Measurements from ENCODE around the gene WBP2. TPM values are rescaled to one million over a fixed set of nuclear protein-coding genes. Genes with fewer than 3 reads are reported as not detected.

WBP2 gene
- total and polyA plus RNA-seq, 9 of the 15 experiments (the other 6 are each of a cell fraction or from before 2014, with no cell fraction given): 2.2 to 74.3 (median 20.0) TPM

DNA sequence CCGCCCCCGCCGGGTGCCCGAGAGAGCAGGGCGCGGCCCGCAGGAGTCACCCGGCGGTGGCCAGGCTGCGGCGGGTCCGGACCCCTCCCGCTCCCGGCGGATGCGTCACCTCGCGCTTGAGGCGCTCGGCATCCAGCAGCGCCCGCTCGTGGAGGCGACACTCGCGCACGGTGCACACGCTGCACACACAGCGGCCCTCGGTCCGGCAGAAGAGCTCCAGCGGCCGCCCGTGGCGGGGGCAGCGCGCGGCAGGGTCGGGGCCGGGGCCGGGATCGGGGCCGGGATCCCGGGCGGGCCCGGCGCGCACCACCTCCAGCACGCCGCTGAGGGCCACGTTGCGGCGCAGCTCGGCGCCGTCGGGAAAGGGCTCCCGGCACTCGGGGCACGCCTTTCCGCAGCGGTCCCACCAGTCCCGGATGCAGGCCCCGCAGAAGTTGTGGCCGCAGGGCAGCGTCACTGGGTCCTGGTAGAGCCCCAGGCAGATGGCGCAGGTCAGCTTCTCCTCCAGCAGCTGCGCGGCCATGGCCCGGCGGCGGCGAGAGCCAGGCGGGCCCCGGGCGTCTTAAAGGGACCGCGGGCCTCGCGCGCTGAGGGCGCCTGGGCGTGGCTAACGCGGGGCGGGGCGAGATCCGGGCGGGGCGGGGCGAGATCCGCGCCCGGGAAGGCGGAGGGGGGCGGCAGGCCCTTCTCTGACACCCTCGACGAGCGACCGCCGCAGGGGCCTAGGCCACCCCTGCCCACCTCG lies 41.5 kb upstream of the WBP2 start, which contains the start of gene TRIM65 (continued):
- TF ChIP-seq, protein P1, sequence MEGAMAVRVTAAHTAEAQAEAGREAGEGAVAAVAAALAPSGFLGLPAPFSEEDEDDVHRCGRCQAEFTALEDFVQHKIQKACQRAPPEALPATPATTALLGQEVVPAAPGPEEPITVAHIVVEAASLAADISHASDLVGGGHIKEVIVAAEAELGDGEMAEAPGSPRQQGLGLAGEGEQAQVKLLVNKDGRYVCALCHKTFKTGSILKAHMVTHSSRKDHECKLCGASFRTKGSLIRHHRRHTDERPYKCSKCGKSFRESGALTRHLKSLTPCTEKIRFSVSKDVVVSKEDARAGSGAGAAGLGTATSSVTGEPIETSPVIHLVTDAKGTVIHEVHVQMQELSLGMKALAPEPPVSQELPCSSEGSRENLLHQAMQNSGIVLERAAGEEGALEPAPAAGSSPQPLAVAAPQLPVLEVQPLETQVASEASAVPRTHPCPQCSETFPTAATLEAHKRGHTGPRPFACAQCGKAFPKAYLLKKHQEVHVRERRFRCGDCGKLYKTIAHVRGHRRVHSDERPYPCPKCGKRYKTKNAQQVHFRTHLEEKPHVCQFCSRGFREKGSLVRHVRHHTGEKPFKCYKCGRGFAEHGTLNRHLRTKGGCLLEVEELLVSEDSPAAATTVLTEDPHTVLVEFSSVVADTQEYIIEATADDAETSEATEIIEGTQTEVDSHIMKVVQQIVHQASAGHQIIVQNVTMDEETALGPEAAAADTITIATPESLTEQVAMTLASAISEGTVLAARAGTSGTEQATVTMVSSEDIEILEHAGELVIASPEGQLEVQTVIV (CRISPR knock-in tag; IDR thresholded peaks at IDR 0.05; ENCODE audit: borderline replicate concordance): peak; percentile 46; the same call in 1 of the 2 replicates
- TF ChIP-seq, protein P2, sequence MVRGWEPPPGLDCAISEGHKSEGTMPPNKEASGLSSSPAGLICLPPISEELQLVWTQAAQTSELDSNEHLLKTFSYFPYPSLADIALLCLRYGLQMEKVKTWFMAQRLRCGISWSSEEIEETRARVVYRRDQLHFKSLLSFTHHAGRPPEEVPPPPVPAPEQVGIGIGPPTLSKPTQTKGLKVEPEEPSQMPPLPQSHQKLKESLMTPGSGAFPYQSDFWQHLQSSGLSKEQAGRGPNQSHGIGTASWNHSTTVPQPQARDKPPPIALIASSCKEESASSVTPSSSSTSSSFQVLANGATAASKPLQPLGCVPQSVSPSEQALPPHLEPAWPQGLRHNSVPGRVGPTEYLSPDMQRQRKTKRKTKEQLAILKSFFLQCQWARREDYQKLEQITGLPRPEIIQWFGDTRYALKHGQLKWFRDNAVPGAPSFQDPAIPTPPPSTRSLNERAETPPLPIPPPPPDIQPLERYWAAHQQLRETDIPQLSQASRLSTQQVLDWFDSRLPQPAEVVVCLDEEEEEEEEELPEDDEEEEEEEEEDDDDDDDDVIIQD (CRISPR knock-in tag; IDR thresholded peaks at IDR 0.05): no peak
- TF ChIP-seq PHF8 (IDR thresholded peaks at IDR 0.05; ENCODE audit: borderline replicate concordance, low read length) (peak; percentile 80; the same call in 1 of the 2 replicates), CXXC5 (CRISPR knock-in tag; IDR thresholded peaks at IDR 0.05) (peak; percentile 90), ZNF785 (CRISPR knock-in tag; IDR thresholded peaks at IDR 0.05) (no peak), TARDBP (IDR thresholded peaks at IDR 0.05) (0 out of 2 replicates have a peak, but pooled peaks have one; percentile 63), NCOA1 (IDR thresholded peaks at IDR 0.05; ENCODE audit: low read depth) (no peak), ZNF253 (CRISPR knock-in tag; conservative IDR thresholded peaks at IDR 0.05) (no peak)
- TF ChIP-seq, protein P3, sequence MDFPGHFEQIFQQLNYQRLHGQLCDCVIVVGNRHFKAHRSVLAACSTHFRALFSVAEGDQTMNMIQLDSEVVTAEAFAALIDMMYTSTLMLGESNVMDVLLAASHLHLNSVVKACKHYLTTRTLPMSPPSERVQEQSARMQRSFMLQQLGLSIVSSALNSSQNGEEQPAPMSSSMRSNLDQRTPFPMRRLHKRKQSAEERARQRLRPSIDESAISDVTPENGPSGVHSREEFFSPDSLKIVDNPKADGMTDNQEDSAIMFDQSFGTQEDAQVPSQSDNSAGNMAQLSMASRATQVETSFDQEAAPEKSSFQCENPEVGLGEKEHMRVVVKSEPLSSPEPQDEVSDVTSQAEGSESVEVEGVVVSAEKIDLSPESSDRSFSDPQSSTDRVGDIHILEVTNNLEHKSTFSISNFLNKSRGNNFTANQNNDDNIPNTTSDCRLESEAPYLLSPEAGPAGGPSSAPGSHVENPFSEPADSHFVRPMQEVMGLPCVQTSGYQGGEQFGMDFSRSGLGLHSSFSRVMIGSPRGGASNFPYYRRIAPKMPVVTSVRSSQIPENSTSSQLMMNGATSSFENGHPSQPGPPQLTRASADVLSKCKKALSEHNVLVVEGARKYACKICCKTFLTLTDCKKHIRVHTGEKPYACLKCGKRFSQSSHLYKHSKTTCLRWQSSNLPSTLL (IDR thresholded peaks at IDR 0.05): no peak
- TF ChIP-seq, protein P4, sequence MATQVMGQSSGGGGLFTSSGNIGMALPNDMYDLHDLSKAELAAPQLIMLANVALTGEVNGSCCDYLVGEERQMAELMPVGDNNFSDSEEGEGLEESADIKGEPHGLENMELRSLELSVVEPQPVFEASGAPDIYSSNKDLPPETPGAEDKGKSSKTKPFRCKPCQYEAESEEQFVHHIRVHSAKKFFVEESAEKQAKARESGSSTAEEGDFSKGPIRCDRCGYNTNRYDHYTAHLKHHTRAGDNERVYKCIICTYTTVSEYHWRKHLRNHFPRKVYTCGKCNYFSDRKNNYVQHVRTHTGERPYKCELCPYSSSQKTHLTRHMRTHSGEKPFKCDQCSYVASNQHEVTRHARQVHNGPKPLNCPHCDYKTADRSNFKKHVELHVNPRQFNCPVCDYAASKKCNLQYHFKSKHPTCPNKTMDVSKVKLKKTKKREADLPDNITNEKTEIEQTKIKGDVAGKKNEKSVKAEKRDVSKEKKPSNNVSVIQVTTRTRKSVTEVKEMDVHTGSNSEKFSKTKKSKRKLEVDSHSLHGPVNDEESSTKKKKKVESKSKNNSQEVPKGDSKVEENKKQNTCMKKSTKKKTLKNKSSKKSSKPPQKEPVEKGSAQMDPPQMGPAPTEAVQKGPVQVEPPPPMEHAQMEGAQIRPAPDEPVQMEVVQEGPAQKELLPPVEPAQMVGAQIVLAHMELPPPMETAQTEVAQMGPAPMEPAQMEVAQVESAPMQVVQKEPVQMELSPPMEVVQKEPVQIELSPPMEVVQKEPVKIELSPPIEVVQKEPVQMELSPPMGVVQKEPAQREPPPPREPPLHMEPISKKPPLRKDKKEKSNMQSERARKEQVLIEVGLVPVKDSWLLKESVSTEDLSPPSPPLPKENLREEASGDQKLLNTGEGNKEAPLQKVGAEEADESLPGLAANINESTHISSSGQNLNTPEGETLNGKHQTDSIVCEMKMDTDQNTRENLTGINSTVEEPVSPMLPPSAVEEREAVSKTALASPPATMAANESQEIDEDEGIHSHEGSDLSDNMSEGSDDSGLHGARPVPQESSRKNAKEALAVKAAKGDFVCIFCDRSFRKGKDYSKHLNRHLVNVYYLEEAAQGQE (IDR thresholded peaks at IDR 0.05; ENCODE audit: borderline replicate concordance): peak; percentile 89
- TF ChIP-seq, protein P4 (CRISPR knock-in tag; IDR thresholded peaks at IDR 0.05; ENCODE audit: low read depth): no peak

All from K562 (cell line).